SK-N-SH treated with all-trans-retinoic acid at 6 μM for 48 hours (cell line): ENCODE data around the gene MUC16.
A peak's percentile ranks its signal among the peaks of the same experiment; 100 is the strongest.

Experiments
- ATAC-seq: fragments of 200-7000 bp; cut with Tn5 transposase; 3 replicates; pipeline ENCODE4 v1.9.1; 2020; ENCODE audit warnings: mild to moderate bottlenecking, moderate library complexity
- ARNTL ChIP-seq: fragments of 450-650 bp; formaldehyde crosslinking; IDR thresholded peaks from 2 replicates; pipeline ENCODE4 v1.5.0; 2020; ENCODE audit warnings: low read depth, mild to moderate bottlenecking, moderate library complexity, borderline replicate concordance
- CREB5 ChIP-seq: fragments of 250-450 bp; sonication (Bioruptor Pico); IDR thresholded peaks from 2 replicates; pipeline ENCODE4 v1.5.1; 2020; ENCODE audit warnings: low read depth, mild to moderate bottlenecking, moderate library complexity
- CSDC2 ChIP-seq: fragments of 250-450 bp; sonication (Bioruptor Pico); IDR thresholded peaks from 2 replicates; pipeline ENCODE4 v1.5.0; 2020; ENCODE audit warnings: mild to moderate bottlenecking, moderate library complexity
- CSRNP3 ChIP-seq: fragments of 250-450 bp; sonication (Bioruptor Pico); IDR thresholded peaks from 2 replicates; pipeline ENCODE4 v1.5.1; 2021; ENCODE audit warnings: mild to moderate bottlenecking, moderate library complexity
- ESRRG ChIP-seq: fragments of 250-450 bp; sonication (Bioruptor Pico); IDR thresholded peaks from 2 replicates; pipeline ENCODE4 v1.6.1; 2021; ENCODE audit warnings: mild to moderate bottlenecking
- GLIS3 ChIP-seq: fragments of 250-450 bp; sonication (Bioruptor Pico); IDR thresholded peaks from 2 replicates; pipeline ENCODE4 v1.5.0; 2020; ENCODE audit warnings: mild to moderate bottlenecking, moderate library complexity
- ISL1 ChIP-seq: fragments of 250-450 bp; sonication (Bioruptor Pico); IDR thresholded peaks from 2 replicates; pipeline ENCODE4 v2.1.2; 2022; ENCODE audit warnings: mild to moderate bottlenecking, moderate library complexity
- OSR1 ChIP-seq: fragments of 250-450 bp; sonication (Bioruptor Pico); IDR thresholded peaks from 2 replicates; pipeline ENCODE4 v1.8.0; 2022; ENCODE audit warnings: moderate library complexity, mild to moderate bottlenecking, inconsistent platforms
- PATZ1 ChIP-seq: fragments of 250-450 bp; sonication (Bioruptor Pico); IDR thresholded peaks from 2 replicates; pipeline ENCODE4 v1.8.0; 2020; ENCODE audit warnings: mild to moderate bottlenecking, moderate library complexity, borderline replicate concordance
- POU6F1 ChIP-seq: fragments of 250-450 bp; sonication (Bioruptor Pico); IDR thresholded peaks from 2 replicates; pipeline ENCODE4 v1.8.0; 2021; ENCODE audit warnings: low read depth, mild to moderate bottlenecking, moderate library complexity, borderline replicate concordance
- PPARA ChIP-seq: fragments of 250-450 bp; sonication (Bioruptor Pico); IDR thresholded peaks from 2 replicates; pipeline ENCODE4 v1.5.0; 2020; ENCODE audit warnings: mild to moderate bottlenecking, borderline replicate concordance
- RARB ChIP-seq: fragments of 250-450 bp; sonication (Bioruptor Pico); IDR thresholded peaks from 2 replicates; pipeline ENCODE4 v1.8.0; 2021; ENCODE audit warnings: mild to moderate bottlenecking, moderate library complexity
- SNAI2 ChIP-seq: fragments of 250-450 bp; sonication (Bioruptor Pico); IDR thresholded peaks from 2 replicates; pipeline ENCODE4 v1.5.0; 2020; ENCODE audit warnings: mild to moderate bottlenecking, moderate library complexity
- TOX ChIP-seq: fragments of 250-450 bp; sonication (Bioruptor Pico); IDR thresholded peaks from 2 replicates; pipeline ENCODE4 v1.8.0; 2021; ENCODE audit warnings: mild to moderate bottlenecking, moderate library complexity, borderline replicate concordance
- TSHZ2 ChIP-seq: fragments of 250-450 bp; sonication (Bioruptor Pico); IDR thresholded peaks from 2 replicates; pipeline ENCODE4 v1.5.0; 2020; ENCODE audit warnings: mild to moderate bottlenecking, moderate library complexity
- ZFP3 ChIP-seq: fragments of 250-450 bp; sonication (Bioruptor Pico); IDR thresholded peaks from 2 replicates; pipeline ENCODE4 v1.5.0; 2020; ENCODE audit warnings: mild to moderate bottlenecking, moderate library complexity
- ZNF565 ChIP-seq: fragments of 450-650 bp; formaldehyde crosslinking; conservative IDR thresholded peaks from 2 replicates; pipeline ENCODE4 v1.5.0; 2020; ENCODE audit warnings: low read depth, mild to moderate bottlenecking, moderate library complexity
- ZNF70 ChIP-seq: fragments of 450-650 bp; formaldehyde crosslinking; IDR thresholded peaks from 2 replicates; pipeline ENCODE4 v1.5.0; 2020; ENCODE audit warnings: mild to moderate bottlenecking, moderate library complexity

MUC16 gene

GRCh38 chr19:9011875-9012274 lies 1.7 kb upstream of the MUC16 start (continued):
- TF ChIP-seq CREB5 (CRISPR knock-in tag) (no peak), GLIS3 (CRISPR knock-in tag) (no peak), SNAI2 (no peak)
- TF ChIP-seq, all 23 proteins: peak for 0

- TF ChIP-seq CSRNP3 (no peak), GLIS3 (CRISPR knock-in tag) (no peak), OSR1 (CRISPR knock-in tag) (no peak), ESRRG (no peak), POU6F1 (CRISPR knock-in tag) (no peak), CSDC2 (no peak), PPARA (CRISPR knock-in tag) (no peak), ZFP3 (CRISPR knock-in tag) (no peak), ZNF565 (no peak), ZNF70 (CRISPR knock-in tag) (no peak), PATZ1 (CRISPR knock-in tag) (no peak), TSHZ2 (CRISPR knock-in tag) (no peak), TOX (no peak), ARNTL (CRISPR knock-in tag) (no peak), SNAI2 (no peak), ISL1 (CRISPR knock-in tag) (no peak), RARB (CRISPR knock-in tag) (no peak)
- ATAC-seq: no peak
Measured at GRCh38 chr19:9010693-9011092, 484 bp upstream of the MUC16 start.

GRCh38 chr19:9009431-9009830 lies 778 bp downstream of the MUC16 start:
- TF ChIP-seq ESRRG: no peak
- TF ChIP-seq TSHZ2 (CRISPR knock-in tag): no peak
- no peak for TF ChIP-seq ZNF565
- TF ChIP-seq CSRNP3: no peak
- TF ChIP-seq POU6F1 (CRISPR knock-in tag): no peak
- no peak for TF ChIP-seq PATZ1 (CRISPR knock-in tag)
- ATAC-seq: peak; percentile 64
